GM12891 (cell line): ENCODE results near the gene PPCS.

Source experiments
- DNase-seq: peaks from one replicate; pipeline ENCODE4 v3.0.0; 2011; ENCODE audit warnings: low spot score; ENCODE audit not compliant: insufficient read length
- FAIRE-seq: peaks from 2 replicates; lab custom pipeline; 2011; peaks lifted over from hg19 to GRCh38; lab: Jason Lieb, UNC
- PAX5 ChIP-seq: IDR thresholded peaks from 2 replicates; pipeline ENCODE4 v1.6.1; 2011; ENCODE audit warnings: low read length, moderate library complexity, mild to moderate bottlenecking; ENCODE audit not compliant: insufficient read depth, severe bottlenecking
- POLR2A ChIP-seq: IDR thresholded peaks from 2 replicates; pipeline ENCODE4 v1.6.1; 2011; ENCODE audit warnings: low read depth, low read length, control low read depth
- POLR2AphosphoS5 ChIP-seq: IDR thresholded peaks from 2 replicates; pipeline ENCODE4 v1.6.1; 2011; ENCODE audit warnings: low read depth, low read length, control low read depth
- POU2F2 ChIP-seq: IDR thresholded peaks from 2 replicates; pipeline ENCODE4 v1.6.1; 2011; ENCODE audit warnings: low read depth, mild to moderate bottlenecking, control low read depth, low read length, moderate library complexity
- SPI1 ChIP-seq: IDR thresholded peaks from 2 replicates; pipeline ENCODE4 v1.6.1; 2011; ENCODE audit warnings: low read depth, low read length, control low read depth
- TAF1 ChIP-seq: IDR thresholded peaks from 2 replicates; pipeline ENCODE4 v1.6.1; 2011; ENCODE audit warnings: low read depth, low read length, control low read depth

PPCS gene

DNA sequence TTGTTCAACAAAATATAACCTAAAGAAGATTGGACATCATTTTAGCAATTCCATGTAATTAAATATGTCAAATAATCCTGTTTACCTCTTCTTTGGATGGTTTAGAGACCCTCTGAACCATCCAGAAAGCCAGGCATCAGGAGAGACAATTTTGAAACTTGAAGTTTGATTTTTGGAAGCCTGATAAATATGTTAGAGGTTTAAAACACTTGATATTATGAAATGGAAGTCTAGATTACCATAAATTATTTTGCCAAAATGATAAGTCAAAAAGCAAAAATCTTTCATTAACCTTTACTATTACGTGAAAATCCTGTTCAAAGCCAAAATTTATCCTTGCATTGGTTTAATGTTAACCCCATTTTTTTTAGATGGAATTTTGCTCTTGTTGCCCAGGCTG lies 50.2 kb downstream of the PPCS start:
- no peak for TF ChIP-seq POLR2A
- no peak for TF ChIP-seq TAF1
- no peak for TF ChIP-seq SPI1
- no peak for TF ChIP-seq POU2F2
- TF ChIP-seq PAX5, result no peak
- no peak for TF ChIP-seq POLR2AphosphoS5
- no peak for FAIRE-seq

More for the DNA sequence above, 50.2 kb downstream of the PPCS start:
- DNase-seq, result no peak
